PFSK-1 (cell line): ENCODE measurements around the gene SMC5.

Source experiments
- FOXP2 ChIP-seq: optimal IDR thresholded peaks from 2 replicates; pipeline ENCODE3; 2011; ENCODE audit warnings: borderline replicate concordance, control low read depth, inconsistent platforms; ENCODE audit not compliant: insufficient read depth; ENCODE audit errors: extremely low read length, extremely low read depth
- POLR2AphosphoS5 ChIP-seq: IDR thresholded peaks from 2 replicates; pipeline ENCODE4 v1.6.1; 2012; ENCODE audit warnings: low read depth, mild to moderate bottlenecking, control low read depth, low read length, moderate library complexity
- REST ChIP-seq, 2 experiments: IDR thresholded peaks; 2 replicates each; pipeline versions ENCODE4 v1.6.1 to v1.8.0; 2011 to 2012; ENCODE audit warnings: low read depth in 2 of 2, low read length in 2 of 2, control low read depth in 1 of 2, inconsistent platforms in 1 of 2, mild to moderate bottlenecking in 1 of 2, moderate library complexity in 1 of 2; ENCODE audit not compliant: insufficient read depth in 1 of 2
- SIN3A ChIP-seq: IDR thresholded peaks from 2 replicates; pipeline ENCODE4 v1.6.1; 2012; ENCODE audit warnings: mild to moderate bottlenecking, low read length, moderate library complexity, borderline replicate concordance; ENCODE audit not compliant: insufficient read depth

DNA sequence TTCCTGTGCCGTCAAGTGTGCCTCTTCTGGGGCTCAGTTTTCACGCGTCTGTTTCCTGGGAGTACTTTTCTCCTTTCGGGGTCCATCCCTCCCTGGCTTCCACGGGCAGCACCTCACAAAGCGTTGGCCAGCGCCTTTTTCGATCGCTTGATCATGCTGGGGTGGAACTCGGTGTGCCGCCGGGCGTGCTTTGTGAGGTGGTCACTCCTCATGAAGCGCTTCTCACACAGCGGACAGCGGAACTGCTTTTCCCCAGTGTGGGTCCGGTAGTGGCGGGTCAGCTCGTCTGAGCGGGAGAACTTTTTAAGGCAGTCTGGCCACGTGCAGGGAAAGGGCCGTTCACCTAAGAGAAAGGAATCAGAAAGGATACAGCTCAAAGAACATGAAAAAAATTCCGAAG, 128.9 kb downstream of the SMC5 start:
- TF ChIP-seq FOXP2, result no peak
- no peak for TF ChIP-seq REST (IDR thresholded peaks at IDR 0.05; ENCODE audit: insufficient read depth in 1 of 2, low read depth in 2 of 2, low read length in 2 of 2)
- TF ChIP-seq POLR2AphosphoS5, result no peak
- TF ChIP-seq SIN3A, result no peak
